Astrocyte (in vitro differentiated cells and primary cell): ENCODE data around the gene PAX5. TPM values are rescaled to one million over a fixed set of nuclear protein-coding genes. Genes with fewer than 3 reads are reported as not detected.

Experiments
- DNase-seq: peaks from one replicate; pipeline ENCODE4 v3.0.0-alpha.2; 2010; ENCODE audit warnings: low read depth
- FAIRE-seq: peaks from 2 replicates; lab custom pipeline; 2011; peaks lifted over from hg19 to GRCh38; lab: Jason Lieb, UNC
- H2AFZ ChIP-seq: 2 replicates; pipeline ENCODE4 v1.6.0; 2012; ENCODE audit warnings: low read depth, low read length, inconsistent platforms
- H3K27ac ChIP-seq: 2 replicates; pipeline ENCODE4 v1.5.1; 2011; ENCODE audit warnings: low read depth, low read length, inconsistent platforms
- H3K27me3 ChIP-seq: 2 replicates; pipeline ENCODE4 v1.6.0; 2011; ENCODE audit warnings: low read length, inconsistent platforms; ENCODE audit not compliant: insufficient read depth
- H3K36me3 ChIP-seq: 2 replicates; pipeline ENCODE4 v1.5.1; 2011; ENCODE audit warnings: low read length, inconsistent platforms; ENCODE audit not compliant: insufficient read depth
- H3K4me1 ChIP-seq: 2 replicates; pipeline ENCODE4 v1.5.1; 2011; ENCODE audit warnings: low read length, inconsistent platforms; ENCODE audit not compliant: insufficient read depth
- H3K4me2 ChIP-seq: 2 replicates; pipeline ENCODE4 v1.6.0; 2012; ENCODE audit warnings: low read length, inconsistent platforms
- H3K4me3 ChIP-seq: 2 replicates; pipeline ENCODE4 v1.5.1; 2011; ENCODE audit warnings: low read depth, mild to moderate bottlenecking, low read length, inconsistent platforms; ENCODE audit not compliant: insufficient read depth
- H3K79me2 ChIP-seq: 2 replicates; pipeline ENCODE4 v1.6.0; 2012; ENCODE audit warnings: mild to moderate bottlenecking, low read length, inconsistent platforms; ENCODE audit not compliant: insufficient read depth
- H3K9ac ChIP-seq: 2 replicates; pipeline ENCODE4 v1.6.0; 2012; ENCODE audit warnings: mild to moderate bottlenecking, low read length, inconsistent platforms
- H3K9me3 ChIP-seq: 2 replicates; pipeline ENCODE4 v1.5.1; 2012; ENCODE audit warnings: low read depth, mild to moderate bottlenecking, low read length, inconsistent platforms; ENCODE audit not compliant: insufficient read depth
- H4K20me1 ChIP-seq: 2 replicates; pipeline ENCODE4 v1.6.0; 2012; ENCODE audit warnings: low read length, inconsistent platforms; ENCODE audit not compliant: insufficient read depth
- H3K27ac Mint-ChIP-seq: one replicate; pipeline ENCODE4 v1.8.0; 2021; ENCODE audit warnings: mild to moderate bottlenecking, mixed read lengths; ENCODE audit not compliant: unreplicated experiment
- H3K27me3 Mint-ChIP-seq: one replicate; pipeline ENCODE4 v1.8.0; 2021; ENCODE audit warnings: low read depth, mixed read lengths; ENCODE audit not compliant: unreplicated experiment
- H3K36me3 Mint-ChIP-seq: one replicate; pipeline ENCODE4 v1.8.0; 2021; ENCODE audit warnings: low read depth, mixed read lengths; ENCODE audit not compliant: unreplicated experiment
- H3K4me1 Mint-ChIP-seq: one replicate; pipeline ENCODE4 v1.8.0; 2021; ENCODE audit warnings: low read depth, mixed read lengths; ENCODE audit not compliant: unreplicated experiment
- H3K4me3 Mint-ChIP-seq: one replicate; pipeline ENCODE4 v1.8.0; 2021; ENCODE audit warnings: mild to moderate bottlenecking, moderate library complexity, mixed read lengths; ENCODE audit not compliant: unreplicated experiment
- H3K9me3 Mint-ChIP-seq: one replicate; pipeline ENCODE4 v1.8.0; 2021; ENCODE audit warnings: mild to moderate bottlenecking, mixed read lengths; ENCODE audit not compliant: unreplicated experiment
- CTCF ChIP-seq: IDR thresholded peaks from 2 replicates; pipeline ENCODE4 v1.5.1; 2011; ENCODE audit warnings: low read depth, mild to moderate bottlenecking, inconsistent platforms, low read length, moderate library complexity; ENCODE audit not compliant: insufficient read depth
- EZH2 ChIP-seq: IDR thresholded peaks from 2 replicates; pipeline ENCODE4 v1.6.1; 2012; ENCODE audit warnings: mild to moderate bottlenecking, low read length, inconsistent platforms; ENCODE audit not compliant: insufficient read depth
- total RNA-seq: library from RNA; stranded (reverse); gene quantifications from 2 replicates; pipeline ENCODE4 v1.2.1, GENCODE V29; 2021

PAX5 gene
- total RNA-seq, 1 donor from 2014 or later, result not detected

DNA sequence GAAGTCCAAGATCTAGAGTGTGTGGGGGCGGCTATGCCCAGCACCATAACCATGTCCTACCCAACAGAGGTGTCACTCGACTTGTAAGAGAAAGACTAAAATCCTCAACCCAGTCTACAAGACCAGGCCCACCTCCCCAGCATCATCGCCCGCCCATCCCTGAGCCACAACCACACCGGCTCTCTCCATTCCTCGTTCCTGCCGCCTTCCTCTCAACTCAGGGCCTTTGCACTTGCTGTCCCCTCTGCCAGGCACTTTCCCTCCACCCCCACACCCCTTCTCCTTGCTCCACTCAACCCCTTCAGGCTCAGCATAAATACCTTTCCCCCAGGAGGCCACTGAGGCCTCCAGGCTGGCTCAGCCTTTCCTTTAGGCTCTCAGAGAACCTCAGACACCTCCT is 69.3 kb downstream of the PAX5 start:
- Histone ChIP-seq H3K4me2 (no peak overlapping the region), H4K20me1 (no peaks in the 10 kb centered on the region), H3K36me3 (no peaks in the 10 kb centered on the region), H3K4me1 (no peaks in the 10 kb centered on the region), H3K79me2 (no peaks in the 10 kb centered on the region), H3K27ac (no peak overlapping the region), H3K9ac (no peak overlapping the region), H2AFZ (no peak overlapping the region), H3K27me3 (peaks cover 8% of the 10 kb centered on the region), H3K9me3 (no peaks in the 10 kb centered on the region), H3K4me3 (no peak overlapping the region)
- no peaks in the 10 kb centered on the region for H3K4me1 Mint-ChIP-seq
- FAIRE-seq (no peak), DNase-seq (no peak)
- peaks cover 73% of the 10 kb centered on the region for H3K27me3 Mint-ChIP-seq
- no peak overlapping the region for H3K27ac Mint-ChIP-seq
- H3K9me3 Mint-ChIP-seq, result no peaks in the 10 kb centered on the region
- H3K4me3 Mint-ChIP-seq, result no peak overlapping the region
- no peaks in the 10 kb centered on the region for H3K36me3 Mint-ChIP-seq
- TF ChIP-seq EZH2, result no peak
- no peak for TF ChIP-seq CTCF

DNA sequence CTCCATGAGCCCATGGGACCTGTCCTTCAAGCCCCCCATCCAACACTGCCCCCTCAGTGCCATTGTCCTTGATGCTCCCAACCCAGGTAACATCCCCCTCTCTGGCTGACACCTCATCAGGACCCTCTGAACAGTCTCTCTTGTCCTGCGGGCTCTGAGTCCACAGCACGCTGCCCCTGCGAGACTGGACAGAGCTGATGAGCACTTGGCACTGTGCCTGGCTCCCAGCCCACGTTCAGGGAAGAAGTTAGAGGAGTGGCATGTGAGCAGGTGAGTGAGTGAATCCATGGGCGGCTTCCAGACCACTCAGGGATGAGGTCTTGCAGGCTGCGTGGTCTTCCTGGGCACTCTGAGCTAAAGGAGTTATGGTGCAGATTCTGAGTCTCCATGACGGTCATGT is 70.7 kb downstream of the PAX5 start:
- Mint-ChIP-seq H3K4me1 (no peaks in the 10 kb centered on the region), H3K27me3 (peaks cover 80% of the 10 kb centered on the region), H3K36me3 (no peaks in the 10 kb centered on the region), H3K27ac (no peak overlapping the region), H3K4me3 (no peak overlapping the region), H3K9me3 (no peaks in the 10 kb centered on the region)
- H3K9ac ChIP-seq, result no peak overlapping the region
- no peak overlapping the region for H2AFZ ChIP-seq
- H3K4me3 ChIP-seq, result no peak overlapping the region
- H3K79me2 ChIP-seq, result no peaks in the 10 kb centered on the region
- TF ChIP-seq EZH2, result no peak
- TF ChIP-seq CTCF, result no peak
- H3K9me3 ChIP-seq, result no peaks in the 10 kb centered on the region
- H3K27me3 ChIP-seq, result peaks cover 13% of the 10 kb centered on the region
- no peak for FAIRE-seq
- no peak overlapping the region for H3K4me2 ChIP-seq
- no peak overlapping the region for H3K27ac ChIP-seq
- H3K4me1 ChIP-seq, result no peaks in the 10 kb centered on the region
- DNase-seq, result no peak
- H3K36me3 ChIP-seq, result no peaks in the 10 kb centered on the region
- H4K20me1 ChIP-seq, result no peaks in the 10 kb centered on the region

DNA sequence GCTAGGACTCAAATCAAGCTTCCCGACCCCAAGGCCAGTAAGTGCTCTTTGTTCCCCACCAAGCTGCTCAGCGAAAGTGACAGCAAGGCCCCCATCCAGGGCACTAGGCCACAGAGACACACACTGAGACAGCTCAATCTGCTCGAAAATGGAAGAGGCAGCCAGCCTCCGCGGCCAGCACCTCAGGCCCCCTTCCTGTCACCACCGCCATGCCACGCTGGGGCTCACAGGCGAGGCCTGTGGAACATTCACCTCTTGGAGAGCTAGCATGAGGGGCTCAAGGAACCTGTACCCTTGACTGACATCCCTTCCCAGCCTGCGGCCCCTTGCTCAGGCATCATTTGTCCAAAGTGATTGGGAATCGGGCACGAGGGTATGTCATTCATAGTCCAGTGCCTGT is 71.4 kb downstream of the PAX5 start:
- Mint-ChIP-seq H3K36me3 (no peaks in the 10 kb centered on the region), H3K4me3 (no peak overlapping the region), H3K27me3 (peaks cover 82% of the 10 kb centered on the region), H3K27ac (no peak overlapping the region), H3K4me1 (no peaks in the 10 kb centered on the region), H3K9me3 (no peaks in the 10 kb centered on the region)
- Histone ChIP-seq H3K27ac (no peak overlapping the region), H3K9ac (no peak overlapping the region), H2AFZ (no peak overlapping the region), H3K27me3 (peaks cover 14% of the 10 kb centered on the region), H3K4me2 (no peak overlapping the region), H3K79me2 (no peaks in the 10 kb centered on the region), H3K4me3 (no peak overlapping the region), H4K20me1 (no peaks in the 10 kb centered on the region), H3K9me3 (no peaks in the 10 kb centered on the region), H3K4me1 (no peaks in the 10 kb centered on the region), H3K36me3 (no peaks in the 10 kb centered on the region)
- FAIRE-seq, result no peak
- no peak for DNase-seq
- TF ChIP-seq CTCF, result no peak
- TF ChIP-seq EZH2, result no peak
